Subcutaneous abdominal adipose tissue (tissue), 5 donors: Measurements from ENCODE around the gene ADAM19.
"Not testable (repeated sequence)": the region's sequence is repeated elsewhere in the genome, so short reads cannot be mapped to it uniquely, and the experiment has no call there.

Experiments used
- H3K27ac ChIP-seq: one replicate; pipeline ENCODE4 v1.7.0; 2013; ENCODE audit warnings: low read depth, mild to moderate bottlenecking, inconsistent platforms, low read length, moderate library complexity
- H3K27me3 ChIP-seq, 5 donors: one replicate each; pipeline ENCODE4 v1.7.0; 2013; ENCODE audit warnings: low read length in 5 of 5, inconsistent platforms in 1 of 5; ENCODE audit not compliant: control insufficient read depth in 5 of 5, insufficient read depth in 4 of 5
- H3K36me3 ChIP-seq, 5 donors: one replicate each; pipeline ENCODE4 v1.7.0; 2013; ENCODE audit warnings: low read length in 5 of 5; ENCODE audit not compliant: control insufficient read depth in 5 of 5, insufficient read depth in 5 of 5
- H3K4me1 ChIP-seq, 5 donors: one replicate each; pipeline ENCODE4 v1.7.0; 2013; ENCODE audit warnings: low read length in 5 of 5, mild to moderate bottlenecking in 3 of 5, moderate library complexity in 1 of 5; ENCODE audit not compliant: control insufficient read depth in 5 of 5, insufficient read depth in 5 of 5
- H3K4me3 ChIP-seq, 5 donors: one replicate each; pipeline ENCODE4 v1.7.0; 2013; ENCODE audit warnings: low read length in 5 of 5, low read depth in 1 of 5
- H3K9ac ChIP-seq, 5 donors: one replicate each; pipeline ENCODE4 v1.7.0; 2013; ENCODE audit warnings: low read length in 5 of 5, mild to moderate bottlenecking in 4 of 5, moderate library complexity in 3 of 5
- H3K9me3 ChIP-seq, 5 donors: one replicate each; pipeline ENCODE4 v1.7.0; 2013; ENCODE audit warnings: low read length in 5 of 5; ENCODE audit not compliant: control insufficient read depth in 5 of 5
- donor health status: healthy.
- donor health status: healthy.
- donor health status: healthy.
- donor health status: healthy.
- donor health status: healthy.

Gene ADAM19

GRCh38 chr5:157491471-157491995 is 84.0 kb downstream of the ADAM19 start:
- Histone ChIP-seq H3K36me3 (peaks cover 0 to 20% (median 13%) of the 10 kb centered on the region in 5 donors), H3K27ac (no peak overlapping the region), H3K9me3 (no peaks in the 10 kb centered on the region)

GRCh38 chr5:157487358-157487757 is 88.2 kb downstream of the ADAM19 start:
- Histone ChIP-seq H3K27ac (no peak overlapping the region), H3K9ac (no peak overlapping the region), H3K36me3 (peaks cover 0 to 24% (median 7%) of the 10 kb centered on the region in 5 donors)

More at GRCh38 chr5:157491471-157491995, 84.0 kb downstream of the ADAM19 start:
- Histone ChIP-seq H3K4me3 (no peak overlapping the region), H3K9ac (no peak overlapping the region), H3K4me1 (no peaks in the 10 kb centered on the region), H3K27me3 (no peaks in the 10 kb centered on the region)

GRCh38 chr5:157486861-157487260 is 88.7 kb downstream of the ADAM19 start:
- Histone ChIP-seq H3K27ac (no peak overlapping the region), H3K36me3 (peaks cover 0 to 24% (median 7%) of the 10 kb centered on the region in 5 donors)

More at GRCh38 chr5:157487358-157487757, 88.2 kb downstream of the ADAM19 start:
- H3K9me3 ChIP-seq, result no peaks in the 10 kb centered on the region
- H3K27me3 ChIP-seq, result no peaks in the 10 kb centered on the region
- H3K4me3 ChIP-seq, result no peak overlapping the region
- peaks cover 0 to 13% (median 5%) of the 10 kb centered on the region in 5 donors for H3K4me1 ChIP-seq

GRCh38 chr5:157486221-157486681 is 89.3 kb downstream of the ADAM19 start:
- no peak overlapping the region for H3K9ac ChIP-seq
- H3K4me3 ChIP-seq, result no peak overlapping the region
- H3K9me3 ChIP-seq, result no peaks in the 10 kb centered on the region
- H3K36me3 ChIP-seq, result peaks cover 0 to 27% (median 2%) of the 10 kb centered on the region in 5 donors
- H3K27ac ChIP-seq, result no peak overlapping the region
- no peaks in the 10 kb centered on the region for H3K27me3 ChIP-seq
- peaks cover 0 to 13% (median 5%) of the 10 kb centered on the region in 5 donors for H3K4me1 ChIP-seq

More at GRCh38 chr5:157486861-157487260, 88.7 kb downstream of the ADAM19 start:
- Histone ChIP-seq H3K9me3 (no peaks in the 10 kb centered on the region), H3K9ac (no peak overlapping the region), H3K4me3 (no peak overlapping the region), H3K4me1 (peaks cover 0 to 13% (median 5%) of the 10 kb centered on the region in 5 donors), H3K27me3 (no peaks in the 10 kb centered on the region)

- H3K36me3 ChIP-seq, result peaks cover 0 to 28% (median 2%) of the 10 kb centered on the region in 5 donors
- no peak overlapping the region for H3K27ac ChIP-seq
- H3K27me3 ChIP-seq, result no peaks in the 10 kb centered on the region
- H3K4me1 ChIP-seq, result peaks cover 0 to 13% (median 5%) of the 10 kb centered on the region in 5 donors
- H3K9ac ChIP-seq, result no peak overlapping the region
- H3K4me3 ChIP-seq, result no peak overlapping the region
- H3K9me3 ChIP-seq, result no peaks in the 10 kb centered on the region
Measured at GRCh38 chr5:157485811-157486210, 89.8 kb downstream of the ADAM19 start.

GRCh38 chr5:157485340-157485739 is 90.2 kb downstream of the ADAM19 start:
- no peak overlapping the region for H3K27ac ChIP-seq
- H3K4me3 ChIP-seq, result no peak overlapping the region
- H3K9me3 ChIP-seq, result no peaks in the 10 kb centered on the region
- H3K27me3 ChIP-seq, result peaks cover 0 to 1% (median under 1%) of the 10 kb centered on the region in 5 donors
- peaks cover 0 to 28% (median 2%) of the 10 kb centered on the region in 5 donors for H3K36me3 ChIP-seq
- H3K4me1 ChIP-seq, result peaks cover 0 to 13% (median 5%) of the 10 kb centered on the region in 5 donors
- H3K9ac ChIP-seq, result no peak overlapping the region

GRCh38 chr5:157484768-157485167 is 90.8 kb downstream of the ADAM19 start:
- no peak overlapping the region for H3K27ac ChIP-seq
- no peak overlapping the region for H3K9ac ChIP-seq
- H3K4me3 ChIP-seq, result no peak overlapping the region
- H3K36me3 ChIP-seq, result peaks cover 0 to 28% (median 5%) of the 10 kb centered on the region in 5 donors
- H3K9me3 ChIP-seq, result no peaks in the 10 kb centered on the region
- H3K27me3 ChIP-seq, result peaks cover 0 to 4% (median 2%) of the 10 kb centered on the region in 5 donors
- H3K4me1 ChIP-seq, result peaks cover 0 to 13% (median 5%) of the 10 kb centered on the region in 5 donors

- H3K9me3 ChIP-seq, H3K9ac ChIP-seq, H3K27me3 ChIP-seq, H3K4me3 ChIP-seq, H3K27ac ChIP-seq: not testable (repeated sequence)
- Histone ChIP-seq H3K36me3 (peaks cover 0 to 26% (median 5%) of the 10 kb centered on the region in 5 donors), H3K4me1 (peaks cover 0 to 13% (median 5%) of the 10 kb centered on the region in 5 donors)
Measured at GRCh38 chr5:157482702-157483101, 92.9 kb downstream of the ADAM19 start.

GRCh38 chr5:157481666-157482065 is 93.9 kb downstream of the ADAM19 start:
- Histone ChIP-seq H3K4me1 (peaks cover 0 to 13% (median 5%) of the 10 kb centered on the region in 5 donors), H3K4me3 (no peak overlapping the region), H3K9me3 (no peaks in the 10 kb centered on the region), H3K36me3 (peaks cover 0 to 18% (median 5%) of the 10 kb centered on the region in 5 donors), H3K27ac (no peak overlapping the region), H3K27me3 (peaks cover 0 to 10% (median 2%) of the 10 kb centered on the region in 5 donors), H3K9ac (no peak overlapping the region)

- Histone ChIP-seq H3K4me3 (no peak overlapping the region), H3K36me3 (peaks cover 0 to 15% (median 5%) of the 10 kb centered on the region in 5 donors), H3K27me3 (peaks cover 0 to 10% (median 2%) of the 10 kb centered on the region in 5 donors), H3K9me3 (no peaks in the 10 kb centered on the region), H3K27ac (no peak overlapping the region), H3K4me1 (peaks cover 0 to 13% (median 5%) of the 10 kb centered on the region in 5 donors), H3K9ac (no peak overlapping the region)
Measured at GRCh38 chr5:157481265-157481664, 94.3 kb downstream of the ADAM19 start.
